Brain microvascular endothelial cell (primary cell): Measurements from ENCODE around the gene SGSH.
"Not testable (repeated sequence)": the region's sequence is repeated elsewhere in the genome, so short reads cannot be mapped to it uniquely, and the experiment has no call there.

ENCODE experiments used
- DNase-seq: peaks from one replicate; pipeline ENCODE4 v3.0.0-alpha.2; 2020
- H3K27ac ChIP-seq: fragments of 250-450 bp; sonication (Bioruptor Pico); 2 replicates; pipeline ENCODE4 v1.5.1; 2020; ENCODE audit warnings: mild to moderate bottlenecking, moderate library complexity
- H3K27me3 ChIP-seq: fragments of 250-450 bp; sonication (Bioruptor Pico); replicated peaks from 2 replicates; pipeline ENCODE4 v1.5.1; 2020; ENCODE audit warnings: mild to moderate bottlenecking
- H3K36me3 ChIP-seq: fragments of 250-450 bp; sonication (Bioruptor Pico); replicated peaks from 2 replicates; pipeline ENCODE4 v1.5.1; 2020; ENCODE audit warnings: mild to moderate bottlenecking
- H3K4me3 ChIP-seq: 2 replicates; pipeline ENCODE4 v1.5.1; 2011; ENCODE audit warnings: low read depth, mild to moderate bottlenecking, control low read depth, low read length, moderate library complexity
- CTCF ChIP-seq: IDR thresholded peaks from 2 replicates; pipeline ENCODE4 v1.5.1; 2011; ENCODE audit warnings: low read depth, mild to moderate bottlenecking, moderate library complexity, low read length, control low read depth, inconsistent platforms; ENCODE audit errors: missing control alignments
- in situ Hi-C: cut with HindIII; loops from 2 replicates; pipeline ENCODE4 v1.10.0; 2017; ENCODE audit warnings: low sequenced_read_pairs, low pct_ligation_motif_present

SGSH gene

GRCh38 chr17:80245566-80246265 is 25.6 kb upstream of the SGSH start:
- no peak for TF ChIP-seq CTCF
- in situ Hi-C loops: no loop called here
- no peak for DNase-seq
- no peak overlapping the region for H3K27ac ChIP-seq
- no peak overlapping the region for H3K4me3 ChIP-seq
- H3K27me3 ChIP-seq: no peaks in the 10 kb centered on the region
- H3K36me3 ChIP-seq: peaks cover 2% of the 10 kb centered on the region

- in situ Hi-C loops: no loop called here
- Histone ChIP-seq H3K27me3 (no peaks in the 10 kb centered on the region), H3K36me3 (peaks cover 2% of the 10 kb centered on the region), H3K4me3 (no peak overlapping the region), H3K27ac (no peak overlapping the region)
- TF ChIP-seq CTCF: no peak
- no peak for DNase-seq
Measured at GRCh38 chr17:80244871-80245509, 24.9 kb upstream of the SGSH start.

GRCh38 chr17:80244448-80244847 is 24.3 kb upstream of the SGSH start:
- in situ Hi-C loops, H3K36me3 ChIP-seq, H3K4me3 ChIP-seq, H3K27me3 ChIP-seq, DNase-seq, H3K27ac ChIP-seq: not testable (repeated sequence)

- in situ Hi-C loops: no loop called here
- Histone ChIP-seq H3K4me3 (no peak overlapping the region), H3K27me3 (no peaks in the 10 kb centered on the region), H3K27ac (no peak overlapping the region), H3K36me3 (peaks cover 2% of the 10 kb centered on the region)
- no peak for DNase-seq
- no peak for TF ChIP-seq CTCF
Measured at GRCh38 chr17:80243526-80244433, 23.6 kb upstream of the SGSH start.

- H3K4me3 ChIP-seq: no peak overlapping the region
- no peak for TF ChIP-seq CTCF
Measured at GRCh38 chr17:80242505-80242904, 22.4 kb upstream of the SGSH start.

GRCh38 chr17:80237386-80237785 is 17.3 kb upstream of the SGSH start:
- in situ Hi-C loops: no loop called here
- no peak overlapping the region for H3K27ac ChIP-seq
- no peak for TF ChIP-seq CTCF
- H3K4me3 ChIP-seq: no peak overlapping the region
- no peaks in the 10 kb centered on the region for H3K27me3 ChIP-seq
- DNase-seq: no peak
- H3K36me3 ChIP-seq: peaks cover 2% of the 10 kb centered on the region

More at GRCh38 chr17:80242505-80242904, 22.4 kb upstream of the SGSH start:
- Histone ChIP-seq H3K27ac (no peak overlapping the region), H3K36me3 (peaks cover 2% of the 10 kb centered on the region), H3K27me3 (no peaks in the 10 kb centered on the region)
- DNase-seq: no peak
- in situ Hi-C loops: no loop called here
